OCI-LY7 (cell line): Measurements from ENCODE around the gene TAF1B.

Experiments
- EZH2phosphoT487 ChIP-seq: fragments of 200-600 bp; sonication (generic); IDR thresholded peaks from 2 replicates; pipeline ENCODE4 v1.6.1; 2018; ENCODE audit warnings: low read depth, borderline replicate concordance, mild to moderate bottlenecking, mixed run types, antibody characterized with exemption, low read length, moderate library complexity, mixed read lengths
- TF ChIP-seq, protein P1 (sequence below): fragments of 200-600 bp; sonication (generic); conservative IDR thresholded peaks from 2 replicates; pipeline ENCODE4 v1.5.1; 2014; ENCODE audit warnings: mild to moderate bottlenecking, antibody characterized with exemption, low read length, moderate library complexity, mixed read lengths

DNA sequence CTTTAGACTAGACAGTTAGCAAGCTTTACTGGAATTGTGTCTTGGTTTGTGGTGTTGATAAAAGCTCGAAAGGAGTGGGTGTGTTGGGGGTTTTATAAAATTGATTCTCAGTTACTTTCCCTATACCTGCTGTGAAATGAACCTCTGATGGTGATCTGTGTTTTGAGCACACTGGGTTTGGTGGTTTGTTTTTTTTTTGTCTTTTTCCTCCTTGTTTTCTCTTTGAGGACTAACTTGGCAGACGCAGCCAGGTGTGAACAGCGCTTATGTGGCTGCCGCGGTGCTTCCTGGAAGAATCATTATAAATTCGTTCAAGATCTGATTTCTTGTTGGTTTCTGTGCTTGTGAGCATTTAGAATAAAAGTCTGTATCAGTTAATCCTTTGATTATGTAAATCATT lies 136.7 kb downstream of the TAF1B start:
- TF ChIP-seq, protein P1, sequence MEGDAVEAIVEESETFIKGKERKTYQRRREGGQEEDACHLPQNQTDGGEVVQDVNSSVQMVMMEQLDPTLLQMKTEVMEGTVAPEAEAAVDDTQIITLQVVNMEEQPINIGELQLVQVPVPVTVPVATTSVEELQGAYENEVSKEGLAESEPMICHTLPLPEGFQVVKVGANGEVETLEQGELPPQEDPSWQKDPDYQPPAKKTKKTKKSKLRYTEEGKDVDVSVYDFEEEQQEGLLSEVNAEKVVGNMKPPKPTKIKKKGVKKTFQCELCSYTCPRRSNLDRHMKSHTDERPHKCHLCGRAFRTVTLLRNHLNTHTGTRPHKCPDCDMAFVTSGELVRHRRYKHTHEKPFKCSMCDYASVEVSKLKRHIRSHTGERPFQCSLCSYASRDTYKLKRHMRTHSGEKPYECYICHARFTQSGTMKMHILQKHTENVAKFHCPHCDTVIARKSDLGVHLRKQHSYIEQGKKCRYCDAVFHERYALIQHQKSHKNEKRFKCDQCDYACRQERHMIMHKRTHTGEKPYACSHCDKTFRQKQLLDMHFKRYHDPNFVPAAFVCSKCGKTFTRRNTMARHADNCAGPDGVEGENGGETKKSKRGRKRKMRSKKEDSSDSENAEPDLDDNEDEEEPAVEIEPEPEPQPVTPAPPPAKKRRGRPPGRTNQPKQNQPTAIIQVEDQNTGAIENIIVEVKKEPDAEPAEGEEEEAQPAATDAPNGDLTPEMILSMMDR: no peak
- no peak for TF ChIP-seq EZH2phosphoT487
